ENCODE measurements around the gene AWAT1.
A peak's percentile ranks its signal among the peaks of the same experiment; 100 is the strongest.

Gene AWAT1

GRCh38 chrX:70254063-70254400 is 19.6 kb downstream of the AWAT1 start:
- TF ChIP-seq, protein P1, sequence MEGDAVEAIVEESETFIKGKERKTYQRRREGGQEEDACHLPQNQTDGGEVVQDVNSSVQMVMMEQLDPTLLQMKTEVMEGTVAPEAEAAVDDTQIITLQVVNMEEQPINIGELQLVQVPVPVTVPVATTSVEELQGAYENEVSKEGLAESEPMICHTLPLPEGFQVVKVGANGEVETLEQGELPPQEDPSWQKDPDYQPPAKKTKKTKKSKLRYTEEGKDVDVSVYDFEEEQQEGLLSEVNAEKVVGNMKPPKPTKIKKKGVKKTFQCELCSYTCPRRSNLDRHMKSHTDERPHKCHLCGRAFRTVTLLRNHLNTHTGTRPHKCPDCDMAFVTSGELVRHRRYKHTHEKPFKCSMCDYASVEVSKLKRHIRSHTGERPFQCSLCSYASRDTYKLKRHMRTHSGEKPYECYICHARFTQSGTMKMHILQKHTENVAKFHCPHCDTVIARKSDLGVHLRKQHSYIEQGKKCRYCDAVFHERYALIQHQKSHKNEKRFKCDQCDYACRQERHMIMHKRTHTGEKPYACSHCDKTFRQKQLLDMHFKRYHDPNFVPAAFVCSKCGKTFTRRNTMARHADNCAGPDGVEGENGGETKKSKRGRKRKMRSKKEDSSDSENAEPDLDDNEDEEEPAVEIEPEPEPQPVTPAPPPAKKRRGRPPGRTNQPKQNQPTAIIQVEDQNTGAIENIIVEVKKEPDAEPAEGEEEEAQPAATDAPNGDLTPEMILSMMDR (IDR thresholded peaks at IDR 0.05), result no peak

GRCh38 chrX:70254909-70255308 is 20.5 kb downstream of the AWAT1 start:
- TF ChIP-seq, protein P1 (IDR thresholded peaks at IDR 0.05), result no peak

DNA sequence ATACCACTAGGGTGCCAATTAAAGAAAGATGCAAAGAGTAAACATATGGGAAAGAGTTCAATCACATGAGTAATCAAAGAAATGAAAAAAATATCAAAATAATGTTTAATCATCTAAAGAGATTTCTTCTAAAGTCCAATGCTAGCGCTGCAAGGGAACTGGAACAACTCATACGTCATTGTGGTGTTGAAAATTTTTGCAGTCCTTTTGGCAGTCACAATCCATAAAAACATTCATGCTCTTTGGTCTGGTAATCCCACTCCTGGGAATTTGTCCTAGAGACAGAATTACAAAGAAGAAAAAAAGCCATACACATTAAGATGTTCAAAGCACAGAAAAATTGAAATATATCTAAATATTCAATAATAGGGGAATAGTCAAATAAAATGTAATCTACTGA is 21.0 kb downstream of the AWAT1 start:
- TF ChIP-seq, protein P1 (IDR thresholded peaks at IDR 0.05), result no peak

DNA sequence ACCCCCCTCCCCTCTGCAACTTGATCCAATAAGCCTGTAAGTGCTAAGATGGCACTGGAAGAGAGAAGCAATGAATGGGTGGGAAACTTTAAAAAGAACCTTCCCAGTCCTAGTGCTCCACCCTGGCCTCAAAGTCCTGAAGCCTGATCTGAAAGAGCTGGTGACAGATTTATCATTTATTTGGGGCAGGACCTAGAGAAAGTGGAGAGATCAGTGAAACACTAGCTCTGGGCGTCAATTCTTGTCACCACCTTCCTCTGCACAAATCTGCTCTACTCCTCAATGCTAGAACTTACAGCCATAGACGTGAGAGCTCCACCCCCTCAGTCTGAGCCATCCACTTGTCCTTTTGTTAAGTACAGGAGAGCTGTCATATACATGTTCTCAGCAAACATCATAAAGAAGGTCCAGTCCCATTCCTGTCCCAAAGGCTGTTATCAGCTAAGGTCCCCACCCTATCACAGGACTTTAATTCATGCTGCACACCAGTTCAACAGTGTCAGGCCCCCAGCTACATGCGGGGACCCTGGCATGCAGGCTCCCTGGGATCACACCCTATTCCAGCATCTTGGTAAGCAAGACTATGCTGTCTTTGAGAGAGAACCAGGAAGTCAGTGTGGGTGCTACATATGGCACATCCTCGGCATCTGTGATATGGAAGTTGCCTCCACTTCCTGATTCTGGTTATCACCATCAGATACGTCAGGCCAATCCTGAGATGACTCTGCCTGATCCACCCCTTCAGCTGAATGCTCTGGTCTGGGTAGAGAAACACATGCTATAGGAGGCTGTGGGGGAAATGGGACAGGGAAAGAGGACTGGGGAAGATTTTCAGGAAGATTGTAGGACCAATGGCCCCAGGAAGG is 23.2 kb downstream of the AWAT1 start:
- TF ChIP-seq, protein P1 (IDR thresholded peaks at IDR 0.05), result no peak

DNA sequence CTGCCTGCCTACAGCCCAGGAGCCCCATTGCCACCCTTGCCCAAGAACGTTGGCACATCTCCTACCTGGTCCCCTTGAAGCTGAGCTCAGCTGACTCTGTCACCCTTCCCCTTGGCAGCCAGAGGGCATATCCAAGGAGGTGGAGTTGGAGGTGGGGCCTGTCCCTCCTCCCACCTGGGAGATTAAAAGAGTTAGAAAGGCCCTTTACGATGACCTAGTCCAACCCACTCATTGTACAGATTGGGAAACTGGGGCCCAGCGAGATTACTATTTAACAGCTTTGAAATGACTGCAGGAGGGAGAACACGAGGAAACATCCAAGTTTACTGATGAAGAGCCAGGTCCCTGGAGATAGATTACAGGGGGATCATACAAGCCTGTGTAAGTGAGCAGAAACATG is 25.6 kb downstream of the AWAT1 start, which contains the start of gene P2RY4:
TSS of gene P2RY4 (minus strand) at position 101 of the 400 bp plus-strand sequence. CDS start 580 bp downstream, outside the sequence.
- TF ChIP-seq, protein P1 (IDR thresholded peaks at IDR 0.05), result no peak

DNA sequence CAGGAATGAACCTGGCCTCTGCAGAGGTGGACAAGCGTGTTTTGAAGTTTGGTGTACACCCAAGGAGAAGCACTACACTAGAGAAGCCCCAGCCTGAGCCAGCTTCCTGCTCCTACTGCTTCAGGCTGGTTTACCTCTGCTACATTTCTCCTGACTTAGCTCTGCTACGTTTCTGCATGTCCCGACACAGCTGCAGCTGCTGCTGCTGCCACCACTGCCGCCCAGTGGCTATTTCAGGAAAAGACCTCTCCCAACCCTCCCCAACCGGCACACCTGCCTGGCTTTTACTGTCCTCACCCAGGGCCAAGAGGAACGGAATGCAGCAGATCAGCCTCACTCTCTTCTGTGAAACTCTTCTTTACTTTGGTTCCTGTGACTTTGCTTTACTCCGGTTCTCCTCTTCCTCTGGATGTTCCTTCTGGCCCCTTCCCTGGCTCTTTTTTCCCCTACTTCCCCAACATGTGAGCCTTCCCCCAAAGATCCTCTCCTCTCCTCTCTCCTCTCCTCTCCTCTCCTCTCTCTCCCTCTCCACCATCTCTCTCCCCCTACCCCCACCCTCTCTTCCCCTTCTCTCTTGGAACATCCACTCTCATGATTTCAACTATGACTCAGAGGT is 28.6 kb downstream of the AWAT1 start:
- TF ChIP-seq, protein P1 (IDR thresholded peaks at IDR 0.05), result peak; percentile 62

DNA sequence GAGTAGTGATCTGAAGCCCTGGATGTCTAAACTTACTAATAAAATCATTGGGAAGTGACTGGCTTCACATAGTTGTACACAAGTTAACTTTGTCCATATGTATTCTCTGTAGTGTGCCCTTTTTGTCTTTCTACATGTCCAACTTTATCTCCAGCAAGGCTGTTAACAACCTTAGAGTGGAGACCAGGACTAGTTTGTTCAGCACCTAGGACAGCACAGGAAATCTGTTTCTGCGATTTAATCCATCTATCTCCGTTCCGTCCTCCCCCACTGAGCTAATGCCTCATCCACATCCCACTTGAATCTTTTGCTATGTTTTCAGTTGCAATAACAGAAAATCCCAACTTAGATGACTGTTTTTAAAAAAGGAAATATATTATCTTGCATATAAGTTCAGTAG is 30.3 kb downstream of the AWAT1 start:
- TF ChIP-seq, protein P1 (IDR thresholded peaks at IDR 0.05), result no peak
